Osteocyte (in vitro differentiated cells): ENCODE data around the gene LIMS3. TPM values are rescaled to one million over a fixed set of nuclear protein-coding genes. Genes with fewer than 3 reads are reported as not detected.
"Not testable (repeated sequence)": the region's sequence is repeated elsewhere in the genome, so short reads cannot be mapped to it uniquely, and the experiment has no call there.

Experiments used
- DNase-seq: peaks from one replicate; pipeline ENCODE4 v3.0.0; 2021; ENCODE audit warnings: mixed read lengths; ENCODE audit not compliant: unreplicated experiment; ENCODE audit errors: extremely low spot score
- H3K27ac Mint-ChIP-seq: one replicate; pipeline ENCODE4 v1.8.0; 2021; ENCODE audit warnings: mild to moderate bottlenecking, mixed read lengths; ENCODE audit not compliant: unreplicated experiment
- H3K27me3 Mint-ChIP-seq: one replicate; pipeline ENCODE4 v1.8.0; 2021; ENCODE audit warnings: mixed read lengths; ENCODE audit not compliant: unreplicated experiment
- H3K36me3 Mint-ChIP-seq: one replicate; pipeline ENCODE4 v1.8.0; 2021; ENCODE audit warnings: mixed read lengths; ENCODE audit not compliant: unreplicated experiment
- H3K4me1 Mint-ChIP-seq: one replicate; pipeline ENCODE4 v1.8.0; 2021; ENCODE audit warnings: mixed read lengths; ENCODE audit not compliant: unreplicated experiment
- H3K4me3 Mint-ChIP-seq: one replicate; pipeline ENCODE4 v1.8.0; 2021; ENCODE audit warnings: mild to moderate bottlenecking, moderate library complexity, mixed read lengths; ENCODE audit not compliant: unreplicated experiment
- H3K9me3 Mint-ChIP-seq: one replicate; pipeline ENCODE4 v1.8.0; 2021; ENCODE audit warnings: mixed read lengths; ENCODE audit not compliant: unreplicated experiment
- total RNA-seq: library from RNA; stranded (reverse); gene quantifications from 2 replicates; pipeline ENCODE4 v1.2.1, GENCODE V29; 2021

LIMS3 gene
- total RNA-seq, 1 donor from 2014 or later = 4.2 TPM

DNA sequence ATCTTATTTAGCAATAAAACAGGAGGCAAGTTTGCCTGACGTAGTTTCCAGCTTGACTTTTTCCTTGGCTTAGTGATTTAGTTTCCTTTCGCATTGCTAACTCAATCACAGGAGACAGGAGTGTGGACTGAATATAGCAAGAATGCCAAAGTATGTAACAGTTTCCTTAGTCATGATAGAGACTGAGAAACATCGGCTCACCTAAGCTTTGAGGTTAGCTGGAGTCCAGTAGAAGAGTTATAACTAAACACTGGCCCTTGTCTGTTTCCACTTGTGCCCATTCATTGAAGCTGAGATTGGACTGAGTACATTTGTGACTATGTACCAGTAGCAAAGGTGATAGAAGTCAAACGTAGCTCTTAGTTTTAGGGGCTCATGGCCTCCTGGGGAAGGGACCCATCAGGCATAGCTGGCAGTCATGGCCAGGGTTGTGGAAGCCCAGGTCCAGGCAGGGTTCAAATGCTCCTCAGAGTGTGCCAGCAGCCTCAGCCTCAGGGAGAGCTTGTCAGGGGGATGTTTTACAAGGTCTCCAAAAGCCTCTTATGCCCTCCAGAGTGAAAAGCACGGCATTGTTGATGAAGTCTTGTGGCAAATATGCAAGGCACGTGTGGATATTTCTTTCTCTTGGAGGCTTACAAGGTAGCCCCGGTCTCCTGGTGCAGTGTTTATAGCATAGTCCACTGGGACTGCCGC, 573 bp upstream of the LIMS3 start:
- H3K27me3 Mint-ChIP-seq, H3K4me1 Mint-ChIP-seq, H3K27ac Mint-ChIP-seq, H3K9me3 Mint-ChIP-seq, H3K4me3 Mint-ChIP-seq, H3K36me3 Mint-ChIP-seq, DNase-seq: not testable (repeated sequence)

DNA sequence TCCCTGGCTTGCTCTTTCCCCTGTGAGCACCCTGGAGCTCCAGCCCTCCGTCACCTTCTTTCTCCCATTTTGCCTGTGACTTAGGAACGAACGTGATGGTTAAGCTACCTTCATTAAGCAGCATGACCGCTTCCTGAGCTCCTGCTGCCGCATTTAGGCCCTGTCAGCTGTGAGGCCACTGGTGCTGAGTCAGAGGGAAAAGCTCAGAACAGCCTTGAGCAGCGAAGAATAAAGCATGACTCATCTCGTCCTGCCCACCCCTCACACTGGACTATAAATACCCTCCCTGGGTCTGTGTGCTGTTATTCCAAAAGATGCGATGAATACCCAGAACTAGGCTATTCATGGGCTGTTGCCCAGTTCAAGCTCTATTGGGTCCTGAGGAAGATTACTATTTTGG, 7.3 kb downstream of the LIMS3 start:
- not testable (repeated sequence) for H3K9me3 Mint-ChIP-seq, H3K36me3 Mint-ChIP-seq, H3K4me3 Mint-ChIP-seq, H3K4me1 Mint-ChIP-seq, DNase-seq, H3K27ac Mint-ChIP-seq, H3K27me3 Mint-ChIP-seq

GRCh38 chr2:109908626-109909025, 10.1 kb downstream of the LIMS3 start:
- H3K4me1 Mint-ChIP-seq, H3K27me3 Mint-ChIP-seq, H3K27ac Mint-ChIP-seq, H3K4me3 Mint-ChIP-seq, DNase-seq, H3K36me3 Mint-ChIP-seq, H3K9me3 Mint-ChIP-seq: not testable (repeated sequence)

GRCh38 chr2:109910789-109911188, 12.3 kb downstream of the LIMS3 start:
- not testable (repeated sequence) for H3K4me1 Mint-ChIP-seq, H3K36me3 Mint-ChIP-seq, H3K9me3 Mint-ChIP-seq, H3K4me3 Mint-ChIP-seq, H3K27me3 Mint-ChIP-seq, H3K27ac Mint-ChIP-seq, DNase-seq

DNA sequence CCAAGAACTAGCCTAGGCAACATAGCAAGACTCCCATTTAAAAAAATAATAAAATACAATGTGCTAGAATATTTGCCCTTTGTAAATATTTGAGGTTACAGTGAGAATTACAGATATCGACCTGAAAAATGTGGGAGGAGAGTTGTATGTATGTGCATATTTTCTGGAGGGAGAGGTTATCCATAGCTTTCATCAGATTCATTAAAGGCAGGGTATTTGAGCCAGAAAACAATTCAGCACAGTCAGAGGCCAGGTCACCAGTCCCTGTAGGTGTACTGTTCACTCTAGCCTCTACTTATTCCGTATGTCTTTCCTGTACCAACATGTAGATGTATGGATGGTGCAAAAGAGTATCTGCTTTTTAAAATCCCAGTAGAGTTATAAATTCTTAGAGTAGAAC, 15.4 kb downstream of the LIMS3 start:
- H3K4me3 Mint-ChIP-seq, H3K27me3 Mint-ChIP-seq, H3K9me3 Mint-ChIP-seq, DNase-seq, H3K36me3 Mint-ChIP-seq, H3K27ac Mint-ChIP-seq, H3K4me1 Mint-ChIP-seq: not testable (repeated sequence)

DNA sequence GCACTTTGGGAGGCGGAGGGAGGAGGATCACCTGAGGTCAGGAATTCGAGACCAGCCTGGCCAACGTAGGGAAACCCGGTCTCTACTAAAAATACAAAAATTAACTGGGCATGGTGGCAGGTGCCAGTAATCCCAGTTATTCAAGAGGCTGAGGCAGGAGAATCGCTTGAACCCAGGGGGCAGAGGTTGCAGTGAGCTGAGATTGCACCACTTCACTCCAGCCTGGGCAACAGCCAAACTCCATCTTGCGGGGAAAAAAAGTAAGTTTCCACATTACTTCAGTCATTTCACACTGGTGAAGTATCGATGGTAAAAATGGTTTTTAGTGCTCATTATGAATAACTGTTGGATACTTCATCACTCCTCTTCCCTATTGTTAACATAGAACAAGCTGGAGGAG, 16.1 kb downstream of the LIMS3 start:
- not testable (repeated sequence) for H3K4me3 Mint-ChIP-seq, H3K4me1 Mint-ChIP-seq, H3K27me3 Mint-ChIP-seq, H3K36me3 Mint-ChIP-seq, H3K9me3 Mint-ChIP-seq, H3K27ac Mint-ChIP-seq, DNase-seq

DNA sequence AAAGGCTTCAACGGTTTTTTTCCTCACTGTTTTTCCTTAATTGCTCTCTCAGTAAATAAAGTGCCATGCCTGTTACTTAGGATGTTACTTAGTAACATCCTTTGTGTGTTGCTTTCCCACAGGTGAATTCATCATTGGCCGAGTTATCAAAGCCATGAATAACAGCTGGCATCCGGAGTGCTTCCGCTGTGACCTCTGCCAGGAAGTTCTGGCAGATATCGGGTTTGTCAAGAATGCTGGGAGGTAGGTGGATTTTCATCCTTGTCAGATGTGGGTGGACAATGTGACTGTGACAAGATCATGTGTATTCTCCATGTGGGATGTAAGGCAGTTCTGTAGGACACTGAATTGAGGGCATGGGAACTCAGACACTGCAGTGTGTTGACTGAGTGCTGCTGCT, 17.3 kb downstream of the LIMS3 start:
- not testable (repeated sequence) for DNase-seq, H3K36me3 Mint-ChIP-seq, H3K27me3 Mint-ChIP-seq, H3K4me1 Mint-ChIP-seq, H3K9me3 Mint-ChIP-seq, H3K27ac Mint-ChIP-seq, H3K4me3 Mint-ChIP-seq

- H3K27me3 Mint-ChIP-seq, H3K9me3 Mint-ChIP-seq, H3K36me3 Mint-ChIP-seq, H3K27ac Mint-ChIP-seq, H3K4me1 Mint-ChIP-seq, H3K4me3 Mint-ChIP-seq, DNase-seq: not testable (repeated sequence)
These were observed 21.7 kb downstream of the LIMS3 start for GRCh38 chr2:109920162-109920561.

GRCh38 chr2:109921543-109922384, 23.3 kb downstream of the LIMS3 start:
- H3K4me1 Mint-ChIP-seq, H3K27me3 Mint-ChIP-seq, H3K4me3 Mint-ChIP-seq, H3K27ac Mint-ChIP-seq, H3K9me3 Mint-ChIP-seq, H3K36me3 Mint-ChIP-seq, DNase-seq: not testable (repeated sequence)

DNA sequence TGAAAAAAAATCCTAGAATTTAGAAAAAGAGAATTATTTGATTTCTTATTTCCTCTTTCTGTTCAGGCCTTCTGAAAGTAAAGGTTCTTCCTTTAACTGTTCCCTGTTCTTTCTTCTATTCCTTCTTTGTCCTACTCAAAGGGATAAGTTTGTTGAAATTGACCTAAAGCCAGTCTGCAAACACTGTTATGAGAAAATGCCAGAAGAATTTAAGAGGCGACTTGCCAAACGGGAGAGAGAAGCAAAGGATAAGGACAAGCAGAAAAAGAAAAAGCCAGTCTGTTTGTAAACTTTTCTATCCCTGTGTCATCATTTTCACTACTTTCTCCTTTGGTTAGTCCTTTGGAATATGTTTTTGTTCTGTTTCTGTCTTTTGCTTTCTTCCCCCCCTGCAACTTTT, 26.0 kb downstream of the LIMS3 start:
- not testable (repeated sequence) for H3K27me3 Mint-ChIP-seq, H3K4me3 Mint-ChIP-seq, H3K27ac Mint-ChIP-seq, H3K36me3 Mint-ChIP-seq, DNase-seq, H3K4me1 Mint-ChIP-seq, H3K9me3 Mint-ChIP-seq

GRCh38 chr2:109927803-109928202, 29.3 kb downstream of the LIMS3 start:
- H3K4me3 Mint-ChIP-seq, H3K27me3 Mint-ChIP-seq, H3K27ac Mint-ChIP-seq, H3K36me3 Mint-ChIP-seq, DNase-seq, H3K9me3 Mint-ChIP-seq, H3K4me1 Mint-ChIP-seq: not testable (repeated sequence)

DNA sequence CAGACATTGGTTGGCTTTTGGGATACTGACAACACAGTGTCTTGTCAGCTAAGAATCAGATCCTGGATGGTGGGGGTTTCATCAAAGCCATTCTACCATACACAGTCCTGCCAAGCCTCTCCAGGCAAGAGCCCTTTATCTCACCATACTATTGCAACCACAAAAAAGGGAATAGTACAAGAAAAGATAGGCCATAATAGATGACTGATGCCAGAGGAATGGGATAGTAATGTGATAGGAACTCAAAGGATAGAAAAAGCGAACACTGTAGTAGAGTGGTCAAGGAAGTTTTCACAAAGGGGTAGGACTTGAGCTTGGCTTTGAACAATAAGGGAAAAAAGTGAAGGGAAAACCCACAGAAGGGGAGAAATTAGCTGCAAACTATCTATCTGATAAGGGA, 30.7 kb downstream of the LIMS3 start:
- not testable (repeated sequence) for H3K4me1 Mint-ChIP-seq, H3K4me3 Mint-ChIP-seq, H3K9me3 Mint-ChIP-seq

More for the DNA sequence above, 30.7 kb downstream of the LIMS3 start:
- not testable (repeated sequence) for H3K36me3 Mint-ChIP-seq, H3K27me3 Mint-ChIP-seq, DNase-seq, H3K27ac Mint-ChIP-seq
